ENCODE data around the gene OPCML. TPM values are rescaled to one million over a fixed set of nuclear protein-coding genes. Genes with fewer than 3 reads are reported as not detected.

Gene OPCML
- total and polyA plus RNA-seq, 4 donors = under 0.01 to 0.01 TPM; not detected in 2

GRCh38 chr11:133058501-133058900 is 473.8 kb downstream of the OPCML start:
- no peaks in the 10 kb centered on the region for H3K27me3 ChIP-seq (ENCODE audit: control insufficient read depth in 4 of 4, insufficient read depth in 4 of 4, low read length in 3 of 4)
- no peaks in the 10 kb centered on the region for H3K9me3 ChIP-seq (ENCODE audit: control insufficient read depth in 4 of 4, low read length in 3 of 4)
- no peak for DNase-seq (ENCODE audit: low spot score)
- no peak overlapping the region for H3K9ac ChIP-seq (ENCODE audit: low read depth in 1 of 2, low read length in 2 of 2)
- H3K27ac ChIP-seq (ENCODE audit: low read depth in 1 of 2, low read length in 2 of 2) = no peak overlapping the region
- TF ChIP-seq TAF1 (conservative IDR thresholded peaks at IDR 0.05) = no peak
- TF ChIP-seq, protein P1, sequence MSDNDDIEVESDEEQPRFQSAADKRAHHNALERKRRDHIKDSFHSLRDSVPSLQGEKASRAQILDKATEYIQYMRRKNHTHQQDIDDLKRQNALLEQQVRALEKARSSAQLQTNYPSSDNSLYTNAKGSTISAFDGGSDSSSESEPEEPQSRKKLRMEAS (IDR thresholded peaks at IDR 0.05) = no peak
- TF ChIP-seq HNF4A (conservative IDR thresholded peaks at IDR 0.05) = no peak
- no peak for TF ChIP-seq FOXA1 (IDR thresholded peaks at IDR 0.05)
- no peak for TF ChIP-seq SP1 (IDR thresholded peaks at IDR 0.05)
- no peak for TF ChIP-seq FOXA2 (IDR thresholded peaks at IDR 0.05)
- no peak for TF ChIP-seq HNF4G (IDR thresholded peaks at IDR 0.05)
- no peak for TF ChIP-seq EGR1 (IDR thresholded peaks at IDR 0.05; ENCODE audit: low read depth in 2 of 2)
- TF ChIP-seq RAD21 (IDR thresholded peaks at IDR 0.05) = no peak
- no peak for TF ChIP-seq JUND (IDR thresholded peaks at IDR 0.05)
- WGBS = 39% methylated on average over 8 of the region's 8 CpGs
- no peak overlapping the region for H3K4me3 ChIP-seq (ENCODE audit: low read depth in 1 of 3, low read length in 3 of 3)
- no peaks in the 10 kb centered on the region for H3K36me3 ChIP-seq (ENCODE audit: control insufficient read depth in 4 of 4, insufficient read depth in 3 of 4, low read depth in 1 of 4, low read length in 3 of 4)
- H3K4me1 ChIP-seq (ENCODE audit: control insufficient read depth in 4 of 4, insufficient read depth in 4 of 4, low read length in 3 of 4) = peaks cover 0 to 12% (median 4%) of the 10 kb centered on the region in 4 donors

- Histone ChIP-seq H3K27me3 (ENCODE audit: control insufficient read depth in 4 of 4, insufficient read depth in 4 of 4, low read length in 3 of 4) (peaks cover 0 to 3% (median 0%) of the 10 kb centered on the region in 4 donors), H3K4me1 (ENCODE audit: control insufficient read depth in 4 of 4, insufficient read depth in 4 of 4, low read length in 3 of 4) (peaks cover 0 to 24% (median 13%) of the 10 kb centered on the region in 4 donors), H3K9ac (ENCODE audit: low read depth in 1 of 2, low read length in 2 of 2) (no peak overlapping the region), H3K9me3 (ENCODE audit: control insufficient read depth in 4 of 4, low read length in 3 of 4) (no peaks in the 10 kb centered on the region), H3K36me3 (ENCODE audit: control insufficient read depth in 4 of 4, insufficient read depth in 3 of 4, low read depth in 1 of 4, low read length in 3 of 4) (no peaks in the 10 kb centered on the region), H3K4me3 (ENCODE audit: low read depth in 1 of 3, low read length in 3 of 3) (no peak overlapping the region), H3K27ac (ENCODE audit: low read depth in 1 of 2, low read length in 2 of 2) (no peak overlapping the region)
- WGBS = 74% methylated on average over 9 of the region's 9 CpGs
- TF ChIP-seq GABPA (IDR thresholded peaks at IDR 0.05 in 1 of 2, conservative IDR thresholded peaks at IDR 0.05 in 1 of 2) (no peak), RXRA (IDR thresholded peaks at IDR 0.05) (no peak), SP1 (IDR thresholded peaks at IDR 0.05) (no peak), HNF4G (IDR thresholded peaks at IDR 0.05) (no peak), EGR1 (IDR thresholded peaks at IDR 0.05; ENCODE audit: low read depth in 2 of 2) (no peak), JUND (IDR thresholded peaks at IDR 0.05) (no peak), FOXA1 (IDR thresholded peaks at IDR 0.05) (no peak), HNF4A (conservative IDR thresholded peaks at IDR 0.05) (no peak), NR2F2 (IDR thresholded peaks at IDR 0.05) (no peak)
- TF ChIP-seq, protein P2, sequence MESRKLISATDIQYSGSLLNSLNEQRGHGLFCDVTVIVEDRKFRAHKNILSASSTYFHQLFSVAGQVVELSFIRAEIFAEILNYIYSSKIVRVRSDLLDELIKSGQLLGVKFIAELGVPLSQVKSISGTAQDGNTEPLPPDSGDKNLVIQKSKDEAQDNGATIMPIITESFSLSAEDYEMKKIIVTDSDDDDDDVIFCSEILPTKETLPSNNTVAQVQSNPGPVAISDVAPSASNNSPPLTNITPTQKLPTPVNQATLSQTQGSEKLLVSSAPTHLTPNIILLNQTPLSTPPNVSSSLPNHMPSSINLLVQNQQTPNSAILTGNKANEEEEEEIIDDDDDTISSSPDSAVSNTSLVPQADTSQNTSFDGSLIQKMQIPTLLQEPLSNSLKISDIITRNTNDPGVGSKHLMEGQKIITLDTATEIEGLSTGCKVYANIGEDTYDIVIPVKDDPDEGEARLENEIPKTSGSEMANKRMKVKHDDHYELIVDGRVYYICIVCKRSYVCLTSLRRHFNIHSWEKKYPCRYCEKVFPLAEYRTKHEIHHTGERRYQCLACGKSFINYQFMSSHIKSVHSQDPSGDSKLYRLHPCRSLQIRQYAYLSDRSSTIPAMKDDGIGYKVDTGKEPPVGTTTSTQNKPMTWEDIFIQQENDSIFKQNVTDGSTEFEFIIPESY (IDR thresholded peaks at IDR 0.05) = no peak
- TF ChIP-seq, protein P3, sequence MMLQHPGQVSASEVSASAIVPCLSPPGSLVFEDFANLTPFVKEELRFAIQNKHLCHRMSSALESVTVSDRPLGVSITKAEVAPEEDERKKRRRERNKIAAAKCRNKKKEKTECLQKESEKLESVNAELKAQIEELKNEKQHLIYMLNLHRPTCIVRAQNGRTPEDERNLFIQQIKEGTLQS (IDR thresholded peaks at IDR 0.05) = no peak
- TF ChIP-seq, protein P1 (IDR thresholded peaks at IDR 0.05) = no peak
- DNase-seq (ENCODE audit: low spot score) = no peak
These were observed 479.1 kb downstream of the OPCML start for GRCh38 chr11:133053124-133053776.

DNA sequence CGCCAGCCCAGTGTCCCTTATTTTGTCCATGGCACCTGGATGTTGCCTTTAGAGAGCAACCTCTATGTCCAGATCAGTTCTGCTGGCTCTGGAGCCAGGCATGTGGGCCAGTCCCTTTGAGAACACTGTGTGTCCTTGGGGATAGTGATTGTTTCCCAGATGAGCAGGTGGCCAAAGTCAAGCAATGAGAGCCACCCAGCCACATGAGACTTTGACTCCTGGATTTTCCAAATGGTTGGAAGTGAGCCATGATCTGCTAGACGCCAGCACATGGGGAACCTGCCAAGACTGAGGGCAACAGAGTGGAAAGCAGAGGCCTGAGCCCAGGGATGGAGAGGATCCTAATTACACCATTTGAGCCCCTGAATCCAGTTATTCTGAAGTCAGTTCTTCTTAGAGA is 479.8 kb downstream of the OPCML start:
- peak overlapping the region in 1 of 2 donors; percentile 26 for H3K27ac ChIP-seq (ENCODE audit: low read depth in 1 of 2, low read length in 2 of 2)
- peaks cover 0 to 3% (median 0%) of the 10 kb centered on the region in 4 donors for H3K27me3 ChIP-seq (ENCODE audit: control insufficient read depth in 4 of 4, insufficient read depth in 4 of 4, low read length in 3 of 4)
- no peak overlapping the region for H3K9ac ChIP-seq (ENCODE audit: low read depth in 1 of 2, low read length in 2 of 2)
- H3K36me3 ChIP-seq (ENCODE audit: control insufficient read depth in 4 of 4, insufficient read depth in 3 of 4, low read depth in 1 of 4, low read length in 3 of 4) = no peaks in the 10 kb centered on the region
- no peak for DNase-seq (ENCODE audit: low spot score)
- whole genome bisulfite sequencing = 39% methylated on average over 2 of the region's 2 CpGs
- no peaks in the 10 kb centered on the region for H3K9me3 ChIP-seq (ENCODE audit: control insufficient read depth in 4 of 4, low read length in 3 of 4)
- H3K4me3 ChIP-seq (ENCODE audit: low read depth in 1 of 3, low read length in 3 of 3) = no peak overlapping the region
- peaks cover 0 to 20% (median 12%) of the 10 kb centered on the region in 4 donors for H3K4me1 ChIP-seq (ENCODE audit: control insufficient read depth in 4 of 4, insufficient read depth in 4 of 4, low read length in 3 of 4)
- peak; percentile 22 to 86 for TF ChIP-seq RXRA (IDR thresholded peaks at IDR 0.05)
- peak; percentile 72 for TF ChIP-seq SP1 (IDR thresholded peaks at IDR 0.05)
- TF ChIP-seq CTCF (IDR thresholded peaks at IDR 0.05; ENCODE audit: low read depth, low read length, missing input control) = no peak
- TF ChIP-seq, protein P2 (IDR thresholded peaks at IDR 0.05) = peak; percentile 74
- TF ChIP-seq JUND (IDR thresholded peaks at IDR 0.05) = peak in 1 of 2 donors; percentile 76
- TF ChIP-seq YY1 (IDR thresholded peaks at IDR 0.05) = peak; percentile 67
